Measurements from ENCODE around the gene COBL. TPM values are rescaled to one million over a fixed set of nuclear protein-coding genes. Genes with fewer than 3 reads are reported as not detected.

Gene COBL
- total RNA-seq, 1 experiment from 2014 or later, result 0.39 TPM

DNA sequence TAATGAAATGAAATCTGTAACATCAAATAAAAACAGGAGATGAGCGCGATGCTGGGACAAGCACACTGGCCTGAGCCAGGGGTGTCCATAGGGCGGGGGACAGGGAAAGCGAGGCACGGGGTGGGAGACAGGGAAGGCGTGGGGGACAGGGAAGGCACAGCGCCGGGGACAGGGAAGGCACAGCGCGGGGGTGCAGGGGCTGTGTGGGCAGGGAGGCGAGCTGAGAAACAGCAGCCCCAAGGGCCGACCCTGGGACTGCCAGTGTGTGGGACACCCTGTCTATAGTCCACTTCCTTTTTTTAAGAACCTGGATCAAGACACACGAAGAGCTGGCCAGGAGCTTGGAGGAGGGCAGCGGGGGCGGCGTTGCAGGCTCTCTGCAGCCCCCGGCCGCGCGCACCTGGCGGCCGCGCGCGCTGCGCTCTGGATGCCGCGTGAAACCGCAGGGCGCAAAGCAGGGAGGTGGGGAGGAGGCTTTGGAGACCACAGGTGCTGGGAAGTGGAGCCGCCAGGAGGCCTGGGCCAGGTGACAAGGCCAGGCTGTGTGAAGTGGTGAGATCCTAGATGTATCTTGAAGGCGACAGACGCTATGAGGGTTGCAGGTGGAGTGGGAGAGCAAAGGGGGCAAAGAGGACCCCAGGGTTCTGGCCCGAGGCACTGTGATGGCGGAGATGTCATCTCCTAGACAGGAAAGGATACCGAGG, 157.7 kb downstream of the COBL start:
- intact Hi-C loops (cut with micrococcal nuclease; ENCODE audit: unreplicated experiment) (no loop called here), in situ Hi-C loops (cut with HindIII; ENCODE audit: low pct_unique_long_range_greater_than_20kb, low sequenced_read_pairs) (no loop called here)
- no peak overlapping the region for H3K27ac ChIP-seq (ENCODE audit: low read length)
- H3K4me1 ChIP-seq (ENCODE audit: control insufficient read depth, insufficient read depth, low read length), result no peaks in the 10 kb centered on the region
- peaks cover 3% of the 10 kb centered on the region for H3K27me3 ChIP-seq (ENCODE audit: control insufficient read depth, insufficient read depth, low read length)
- ChIA-PET CTCF (interaction anchor here (0.5 kb wide), 1 partner anchor 17 kb away, joined by 3 read pairs; no protein-coding TSS in a partner anchor), POLR2A (no interaction called here)
- ATAC-seq (no peak), DNase-seq (ENCODE audit: low read depth, low spot score) (no peak)
- BruUV-seq (replicated peaks), result no TSS peak
- no peaks in the 10 kb centered on the region for H3K9me3 ChIP-seq (ENCODE audit: control insufficient read depth, insufficient read depth, low read depth, low read length)
- no peak for TF ChIP-seq SIN3A (IDR thresholded peaks at IDR 0.05; ENCODE audit: borderline replicate concordance, insufficient read depth, low read depth, low read length)
- TF ChIP-seq POLR2AphosphoS5 (IDR thresholded peaks at IDR 0.05; ENCODE audit: low read depth, low read length), result no peak
- TF ChIP-seq, protein P1, sequence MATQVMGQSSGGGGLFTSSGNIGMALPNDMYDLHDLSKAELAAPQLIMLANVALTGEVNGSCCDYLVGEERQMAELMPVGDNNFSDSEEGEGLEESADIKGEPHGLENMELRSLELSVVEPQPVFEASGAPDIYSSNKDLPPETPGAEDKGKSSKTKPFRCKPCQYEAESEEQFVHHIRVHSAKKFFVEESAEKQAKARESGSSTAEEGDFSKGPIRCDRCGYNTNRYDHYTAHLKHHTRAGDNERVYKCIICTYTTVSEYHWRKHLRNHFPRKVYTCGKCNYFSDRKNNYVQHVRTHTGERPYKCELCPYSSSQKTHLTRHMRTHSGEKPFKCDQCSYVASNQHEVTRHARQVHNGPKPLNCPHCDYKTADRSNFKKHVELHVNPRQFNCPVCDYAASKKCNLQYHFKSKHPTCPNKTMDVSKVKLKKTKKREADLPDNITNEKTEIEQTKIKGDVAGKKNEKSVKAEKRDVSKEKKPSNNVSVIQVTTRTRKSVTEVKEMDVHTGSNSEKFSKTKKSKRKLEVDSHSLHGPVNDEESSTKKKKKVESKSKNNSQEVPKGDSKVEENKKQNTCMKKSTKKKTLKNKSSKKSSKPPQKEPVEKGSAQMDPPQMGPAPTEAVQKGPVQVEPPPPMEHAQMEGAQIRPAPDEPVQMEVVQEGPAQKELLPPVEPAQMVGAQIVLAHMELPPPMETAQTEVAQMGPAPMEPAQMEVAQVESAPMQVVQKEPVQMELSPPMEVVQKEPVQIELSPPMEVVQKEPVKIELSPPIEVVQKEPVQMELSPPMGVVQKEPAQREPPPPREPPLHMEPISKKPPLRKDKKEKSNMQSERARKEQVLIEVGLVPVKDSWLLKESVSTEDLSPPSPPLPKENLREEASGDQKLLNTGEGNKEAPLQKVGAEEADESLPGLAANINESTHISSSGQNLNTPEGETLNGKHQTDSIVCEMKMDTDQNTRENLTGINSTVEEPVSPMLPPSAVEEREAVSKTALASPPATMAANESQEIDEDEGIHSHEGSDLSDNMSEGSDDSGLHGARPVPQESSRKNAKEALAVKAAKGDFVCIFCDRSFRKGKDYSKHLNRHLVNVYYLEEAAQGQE (IDR thresholded peaks at IDR 0.05; ENCODE audit: insufficient read depth in 1 of 2, low read depth in 2 of 2, low read length in 1 of 2), result no peak
- no peak for TF ChIP-seq TCF7L2 (IDR thresholded peaks at IDR 0.05; ENCODE audit: low read depth, low read length)
- no peak overlapping the region for H3K4me3 ChIP-seq (ENCODE audit: low read depth in 2 of 2, low read length in 2 of 2)
- no peaks in the 10 kb centered on the region for H3K36me3 ChIP-seq (ENCODE audit: control insufficient read depth, insufficient read depth, low read length)

DNA sequence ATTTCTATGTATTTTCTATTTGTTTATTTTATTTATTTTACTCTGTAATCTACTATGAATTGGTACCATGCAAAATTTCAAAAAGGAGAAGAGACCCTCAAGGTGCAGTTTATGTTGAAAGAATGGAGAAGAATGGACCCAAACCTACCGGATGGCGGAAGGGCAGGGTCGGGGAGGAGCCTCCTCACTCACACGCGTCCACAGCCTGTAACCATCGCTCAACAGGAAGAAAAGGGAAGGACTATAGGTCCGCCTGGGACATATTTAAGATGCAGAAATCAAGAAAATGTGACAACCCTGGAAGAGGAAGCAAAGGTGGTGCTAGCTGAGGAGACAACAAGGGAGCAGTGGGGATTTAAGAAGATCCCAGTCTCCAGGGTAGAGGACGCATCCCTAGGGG, 158.4 kb downstream of the COBL start:
- no TSS peak for BruUV-seq (replicated peaks)
- ATAC-seq (no peak), DNase-seq (ENCODE audit: low read depth, low spot score) (no peak)
- Histone ChIP-seq H3K27ac (ENCODE audit: low read length) (no peak overlapping the region), H3K9me3 (ENCODE audit: control insufficient read depth, insufficient read depth, low read depth, low read length) (no peaks in the 10 kb centered on the region), H3K36me3 (ENCODE audit: control insufficient read depth, insufficient read depth, low read length) (no peaks in the 10 kb centered on the region), H3K27me3 (ENCODE audit: control insufficient read depth, insufficient read depth, low read length) (peaks cover 3% of the 10 kb centered on the region), H3K4me3 (ENCODE audit: low read depth in 2 of 2, low read length in 2 of 2) (no peak overlapping the region), H3K4me1 (ENCODE audit: control insufficient read depth, insufficient read depth, low read length) (no peaks in the 10 kb centered on the region)
- in situ Hi-C loops (cut with HindIII; ENCODE audit: low pct_unique_long_range_greater_than_20kb, low sequenced_read_pairs) (no loop called here), intact Hi-C loops (cut with micrococcal nuclease; ENCODE audit: unreplicated experiment) (no loop called here)
- TF ChIP-seq POLR2AphosphoS5 (IDR thresholded peaks at IDR 0.05; ENCODE audit: low read depth, low read length) (no peak), SIN3A (IDR thresholded peaks at IDR 0.05; ENCODE audit: borderline replicate concordance, insufficient read depth, low read depth, low read length) (no peak), TCF7L2 (IDR thresholded peaks at IDR 0.05; ENCODE audit: low read depth, low read length) (no peak)
- TF ChIP-seq, protein P2, sequence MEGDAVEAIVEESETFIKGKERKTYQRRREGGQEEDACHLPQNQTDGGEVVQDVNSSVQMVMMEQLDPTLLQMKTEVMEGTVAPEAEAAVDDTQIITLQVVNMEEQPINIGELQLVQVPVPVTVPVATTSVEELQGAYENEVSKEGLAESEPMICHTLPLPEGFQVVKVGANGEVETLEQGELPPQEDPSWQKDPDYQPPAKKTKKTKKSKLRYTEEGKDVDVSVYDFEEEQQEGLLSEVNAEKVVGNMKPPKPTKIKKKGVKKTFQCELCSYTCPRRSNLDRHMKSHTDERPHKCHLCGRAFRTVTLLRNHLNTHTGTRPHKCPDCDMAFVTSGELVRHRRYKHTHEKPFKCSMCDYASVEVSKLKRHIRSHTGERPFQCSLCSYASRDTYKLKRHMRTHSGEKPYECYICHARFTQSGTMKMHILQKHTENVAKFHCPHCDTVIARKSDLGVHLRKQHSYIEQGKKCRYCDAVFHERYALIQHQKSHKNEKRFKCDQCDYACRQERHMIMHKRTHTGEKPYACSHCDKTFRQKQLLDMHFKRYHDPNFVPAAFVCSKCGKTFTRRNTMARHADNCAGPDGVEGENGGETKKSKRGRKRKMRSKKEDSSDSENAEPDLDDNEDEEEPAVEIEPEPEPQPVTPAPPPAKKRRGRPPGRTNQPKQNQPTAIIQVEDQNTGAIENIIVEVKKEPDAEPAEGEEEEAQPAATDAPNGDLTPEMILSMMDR (IDR thresholded peaks at IDR 0.05), result no peak
- TF ChIP-seq, protein P1 (IDR thresholded peaks at IDR 0.05; ENCODE audit: insufficient read depth in 1 of 2, low read depth in 2 of 2, low read length in 1 of 2), result no peak
- CTCF ChIA-PET, result no interaction called here
- POLR2A ChIA-PET, result no interaction called here
